Neural cell (in vitro differentiated cells): ENCODE measurements around the gene KLHL2.

Experiments used
- CTCF ChIP-seq: fragments of 450-650 bp; IDR thresholded peaks from 2 replicates; pipeline ENCODE4 v1.5.1; 2014; ENCODE audit warnings: antibody characterized with exemption, mild to moderate bottlenecking, moderate library complexity; ENCODE audit not compliant: poor library complexity, severe bottlenecking
- TF ChIP-seq, protein P1 (sequence below): IDR thresholded peaks from 2 replicates; pipeline ENCODE4 v1.6.1; 2012; ENCODE audit warnings: borderline replicate concordance

DNA sequence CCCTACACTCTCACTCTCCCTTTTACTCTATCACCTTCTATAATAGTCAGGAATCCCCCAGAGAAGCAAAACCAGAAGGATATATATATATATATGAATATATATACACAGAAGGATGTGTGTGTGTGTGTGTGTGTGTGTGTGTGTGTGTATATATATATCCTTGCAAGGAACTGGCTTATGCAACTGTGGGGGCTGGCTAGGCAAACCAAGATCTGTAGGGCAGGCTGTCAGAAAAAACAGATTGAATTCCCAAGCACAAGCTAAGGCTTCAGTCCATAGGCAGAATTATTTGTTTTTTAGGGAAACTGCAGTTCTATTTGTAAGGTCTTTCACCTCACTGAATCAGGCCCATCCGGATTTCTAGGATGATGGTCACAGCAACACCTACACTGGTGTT is 13.0 kb upstream of the KLHL2 start:
- no peak for TF ChIP-seq CTCF
- TF ChIP-seq, protein P1, sequence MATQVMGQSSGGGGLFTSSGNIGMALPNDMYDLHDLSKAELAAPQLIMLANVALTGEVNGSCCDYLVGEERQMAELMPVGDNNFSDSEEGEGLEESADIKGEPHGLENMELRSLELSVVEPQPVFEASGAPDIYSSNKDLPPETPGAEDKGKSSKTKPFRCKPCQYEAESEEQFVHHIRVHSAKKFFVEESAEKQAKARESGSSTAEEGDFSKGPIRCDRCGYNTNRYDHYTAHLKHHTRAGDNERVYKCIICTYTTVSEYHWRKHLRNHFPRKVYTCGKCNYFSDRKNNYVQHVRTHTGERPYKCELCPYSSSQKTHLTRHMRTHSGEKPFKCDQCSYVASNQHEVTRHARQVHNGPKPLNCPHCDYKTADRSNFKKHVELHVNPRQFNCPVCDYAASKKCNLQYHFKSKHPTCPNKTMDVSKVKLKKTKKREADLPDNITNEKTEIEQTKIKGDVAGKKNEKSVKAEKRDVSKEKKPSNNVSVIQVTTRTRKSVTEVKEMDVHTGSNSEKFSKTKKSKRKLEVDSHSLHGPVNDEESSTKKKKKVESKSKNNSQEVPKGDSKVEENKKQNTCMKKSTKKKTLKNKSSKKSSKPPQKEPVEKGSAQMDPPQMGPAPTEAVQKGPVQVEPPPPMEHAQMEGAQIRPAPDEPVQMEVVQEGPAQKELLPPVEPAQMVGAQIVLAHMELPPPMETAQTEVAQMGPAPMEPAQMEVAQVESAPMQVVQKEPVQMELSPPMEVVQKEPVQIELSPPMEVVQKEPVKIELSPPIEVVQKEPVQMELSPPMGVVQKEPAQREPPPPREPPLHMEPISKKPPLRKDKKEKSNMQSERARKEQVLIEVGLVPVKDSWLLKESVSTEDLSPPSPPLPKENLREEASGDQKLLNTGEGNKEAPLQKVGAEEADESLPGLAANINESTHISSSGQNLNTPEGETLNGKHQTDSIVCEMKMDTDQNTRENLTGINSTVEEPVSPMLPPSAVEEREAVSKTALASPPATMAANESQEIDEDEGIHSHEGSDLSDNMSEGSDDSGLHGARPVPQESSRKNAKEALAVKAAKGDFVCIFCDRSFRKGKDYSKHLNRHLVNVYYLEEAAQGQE: no peak
